HG03066 (cell line): ENCODE data around the gene XYLT1.

Experiments used
- ATAC-seq: cut with Tn5 transposase; IDR thresholded peaks from one replicate; pipeline ENCODE4 v1.9.1; 2021; ENCODE audit warnings: low read depth; ENCODE audit not compliant: unreplicated experiment

Gene XYLT1

GRCh38 chr16:17213974-17214373, 256.8 kb downstream of the XYLT1 start:
- no peak for ATAC-seq

DNA sequence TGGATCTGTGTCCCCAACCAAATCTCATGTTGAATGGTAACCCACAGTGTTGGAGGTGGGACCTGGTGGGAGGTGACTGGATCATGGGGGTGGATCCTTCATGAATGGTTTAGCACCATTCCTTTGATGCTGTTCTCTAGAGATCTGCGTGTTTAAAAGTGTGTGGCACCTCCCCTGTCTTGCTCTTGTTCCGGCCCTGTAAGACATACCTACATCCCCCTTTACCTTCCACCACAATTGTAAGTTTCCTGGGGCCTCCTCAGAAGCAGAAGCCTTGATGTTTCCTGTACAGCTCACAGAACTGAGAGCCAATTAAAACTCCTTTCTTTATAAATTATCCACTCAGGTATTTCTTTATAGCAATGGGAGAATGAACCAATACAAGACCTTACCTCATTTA, 257.7 kb downstream of the XYLT1 start:
- ATAC-seq: no peak

DNA sequence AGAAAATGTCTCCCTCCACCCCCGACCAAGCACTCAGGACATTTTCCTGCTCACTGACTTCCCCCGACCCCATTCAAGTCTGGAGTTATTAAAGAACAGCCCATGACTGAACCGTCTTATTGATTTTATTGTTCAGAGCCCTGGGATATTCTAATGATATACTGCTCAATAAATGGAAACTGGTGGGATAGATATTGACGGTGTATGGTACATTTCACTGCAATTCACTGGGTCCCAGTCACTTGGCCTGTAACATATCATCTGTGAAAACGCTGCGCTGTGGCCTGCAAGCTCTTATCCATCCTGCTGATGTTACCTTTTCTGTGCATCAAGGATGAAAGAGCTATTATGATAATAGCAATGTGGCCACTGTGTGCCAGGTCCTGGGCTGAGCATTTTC, 258.2 kb downstream of the XYLT1 start:
- no peak for ATAC-seq

GRCh38 chr16:17211797-17212196, 259.0 kb downstream of the XYLT1 start:
- no peak for ATAC-seq

- ATAC-seq: no peak
Observed at GRCh38 chr16:17206712-17207111, 264.0 kb downstream of the XYLT1 start.

- ATAC-seq: no peak
Observed at GRCh38 chr16:17205279-17206211, 265.2 kb downstream of the XYLT1 start.

- no peak for ATAC-seq
Observed at GRCh38 chr16:17204644-17205043, 266.1 kb downstream of the XYLT1 start.

GRCh38 chr16:17204206-17204605, 266.6 kb downstream of the XYLT1 start:
- no peak for ATAC-seq

GRCh38 chr16:17203424-17203823, 267.3 kb downstream of the XYLT1 start:
- no peak for ATAC-seq

GRCh38 chr16:17199135-17199534, 271.6 kb downstream of the XYLT1 start:
- ATAC-seq: no peak

GRCh38 chr16:17196526-17196925, 274.2 kb downstream of the XYLT1 start:
- no peak for ATAC-seq

GRCh38 chr16:17194190-17194780, 276.5 kb downstream of the XYLT1 start:
- ATAC-seq: no peak

DNA sequence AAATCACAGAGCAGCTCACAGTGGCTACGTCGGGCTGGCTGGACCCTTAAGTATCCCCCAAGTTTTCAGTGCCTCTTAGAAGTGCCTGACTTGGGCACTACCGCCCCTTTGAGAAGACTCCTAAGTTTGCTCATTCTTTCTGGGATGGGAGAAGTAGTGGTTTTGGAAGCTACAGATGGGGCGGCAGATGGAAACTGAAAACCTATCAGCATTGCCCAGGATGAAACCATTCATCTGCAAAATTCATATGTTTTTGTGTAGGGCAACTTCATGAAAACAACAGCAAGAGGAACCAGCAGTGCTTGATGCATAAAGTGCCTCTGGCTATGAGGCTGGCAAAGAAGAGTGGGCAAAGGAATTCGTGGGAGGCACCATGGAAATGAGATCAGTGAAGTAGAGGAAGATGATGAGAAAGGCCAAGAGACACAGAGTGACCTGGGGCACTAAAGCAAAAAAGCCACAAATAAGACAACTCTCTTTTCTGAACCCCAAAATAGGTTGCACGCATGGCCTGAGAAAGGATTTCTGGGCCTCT, 277.1 kb downstream of the XYLT1 start:
- no peak for ATAC-seq

DNA sequence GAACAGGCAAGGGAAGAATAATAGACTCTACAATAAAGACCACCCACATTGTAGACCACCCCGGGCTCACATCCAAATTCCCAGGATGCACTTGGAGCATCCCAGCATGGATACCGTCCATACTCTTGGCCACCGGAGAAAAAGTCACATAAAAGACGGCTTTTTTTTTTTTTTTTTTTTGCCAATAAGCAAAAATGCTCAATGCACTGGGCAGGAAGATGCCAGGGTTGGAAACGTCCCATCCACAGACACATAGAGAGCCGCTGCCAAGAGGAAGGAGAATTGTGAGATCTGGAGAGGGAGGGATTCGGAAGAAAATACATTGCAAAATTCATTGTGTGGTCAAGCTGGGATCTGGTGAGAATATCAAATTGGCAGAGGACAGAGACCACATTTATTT, 286.7 kb downstream of the XYLT1 start:
- no peak for ATAC-seq

GRCh38 chr16:17177959-17178905, 292.5 kb downstream of the XYLT1 start:
- no peak for ATAC-seq

GRCh38 chr16:17177242-17177958, 293.4 kb downstream of the XYLT1 start:
- no peak for ATAC-seq

- ATAC-seq: no peak
Observed at GRCh38 chr16:17176199-17176598, 294.6 kb downstream of the XYLT1 start.

DNA sequence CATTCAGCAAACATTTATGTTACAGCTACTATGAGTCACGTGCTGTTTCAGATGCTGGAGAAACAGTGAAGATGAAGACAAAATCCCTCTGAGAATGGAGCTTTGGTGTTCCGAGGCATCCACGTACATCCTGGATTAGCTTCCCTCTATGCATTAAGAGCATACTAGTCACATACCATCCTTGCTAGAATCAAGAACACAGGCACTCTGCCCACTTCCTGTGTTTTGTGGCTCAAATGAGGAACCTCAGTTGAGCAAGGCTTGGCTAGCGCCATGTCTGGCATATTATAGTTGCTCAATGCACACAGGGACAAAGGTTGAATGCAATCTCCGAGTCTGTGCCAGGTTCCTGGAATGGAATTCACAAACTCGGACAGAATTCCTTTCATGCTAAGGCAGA, 297.5 kb downstream of the XYLT1 start:
- no peak for ATAC-seq

DNA sequence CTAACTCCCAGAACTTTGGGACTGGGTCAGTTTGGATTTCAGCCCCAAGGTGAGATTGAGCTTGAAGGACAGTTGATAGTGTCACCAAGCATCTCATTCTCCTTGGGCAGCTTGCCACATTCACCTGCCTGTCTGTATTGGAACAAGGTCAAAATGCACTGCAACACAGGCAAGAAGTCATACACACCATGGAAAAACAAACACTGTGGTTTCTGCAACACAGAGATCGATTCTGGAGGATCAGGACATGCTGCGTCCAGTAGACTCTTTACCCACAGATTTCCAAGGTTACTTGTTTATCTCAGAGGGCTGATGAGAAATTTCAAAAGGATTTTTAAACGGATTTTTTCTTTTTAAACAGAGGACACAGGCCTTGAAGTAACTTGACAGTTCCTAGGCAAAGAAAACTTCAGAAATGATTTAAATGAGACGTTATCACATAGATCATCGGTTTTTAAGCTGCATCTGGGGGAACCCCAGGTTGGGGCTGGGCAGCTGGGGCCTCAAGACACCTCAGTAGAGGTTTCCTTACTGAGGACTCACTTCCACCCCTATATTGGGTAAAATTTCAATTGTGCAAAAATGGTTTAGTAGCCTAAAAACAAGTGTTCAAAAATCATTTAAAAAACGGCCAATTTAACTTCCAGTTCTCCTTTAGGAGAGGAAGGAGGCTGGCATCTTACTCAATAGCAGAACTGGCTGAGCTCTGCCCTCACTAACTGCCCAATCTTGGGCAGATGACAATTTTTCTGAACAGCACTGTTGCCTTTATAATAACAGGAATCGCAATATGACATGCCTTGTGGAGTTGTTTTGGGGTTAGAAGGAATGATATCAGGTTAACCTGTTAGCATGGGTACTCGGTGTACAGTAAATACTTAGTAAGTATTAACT, 299.3 kb downstream of the XYLT1 start:
- ATAC-seq: no peak
